ENCODE data around the gene SMPD3. TPM values are rescaled to one million over a fixed set of nuclear protein-coding genes. Genes with fewer than 3 reads are reported as not detected.

The SMPD3 gene
- polyA plus RNA-seq, 4 donors, result 1.1 to 2.7 (median 1.2) TPM

- no peak for DNase-seq (ENCODE audit: low read depth in 4 of 4, low spot score in 3 of 4)
These were observed 62.9 kb downstream of the SMPD3 start for GRCh38 chr16:68385371-68385770.

GRCh38 chr16:68384288-68385161 is 63.8 kb downstream of the SMPD3 start:
- no peak for DNase-seq (ENCODE audit: low read depth in 4 of 4, low spot score in 3 of 4)

GRCh38 chr16:68383858-68384257 is 64.5 kb downstream of the SMPD3 start:
- no peak for DNase-seq (ENCODE audit: low read depth in 4 of 4, low spot score in 3 of 4)

GRCh38 chr16:68382296-68382718 is 66.0 kb downstream of the SMPD3 start:
- no peak for DNase-seq (ENCODE audit: low read depth in 4 of 4, low spot score in 3 of 4)

GRCh38 chr16:68381363-68381724 is 67.0 kb downstream of the SMPD3 start:
- no peak for DNase-seq (ENCODE audit: low read depth in 4 of 4, low spot score in 3 of 4)

- no peak for DNase-seq (ENCODE audit: low read depth in 4 of 4, low spot score in 3 of 4)
These were observed 67.5 kb downstream of the SMPD3 start for GRCh38 chr16:68380676-68381362.

GRCh38 chr16:68380348-68380670 is 68.0 kb downstream of the SMPD3 start:
- DNase-seq (ENCODE audit: low read depth in 4 of 4, low spot score in 3 of 4), result no peak

- DNase-seq (ENCODE audit: low read depth in 4 of 4, low spot score in 3 of 4), result no peak
These were observed 68.6 kb downstream of the SMPD3 start for GRCh38 chr16:68379472-68380347.

- no peak for DNase-seq (ENCODE audit: low read depth in 4 of 4, low spot score in 3 of 4)
These were observed 69.6 kb downstream of the SMPD3 start for GRCh38 chr16:68378436-68379415.

- no peak for DNase-seq (ENCODE audit: low read depth in 4 of 4, low spot score in 3 of 4)
These were observed 70.5 kb downstream of the SMPD3 start for GRCh38 chr16:68377667-68378393.

- DNase-seq (ENCODE audit: low read depth in 4 of 4, low spot score in 3 of 4), result no peak
These were observed 71.1 kb downstream of the SMPD3 start for GRCh38 chr16:68377221-68377620.

- no peak for DNase-seq (ENCODE audit: low read depth in 4 of 4, low spot score in 3 of 4)
These were observed 71.7 kb downstream of the SMPD3 start for GRCh38 chr16:68376590-68376989.

- no peak for DNase-seq (ENCODE audit: low read depth in 4 of 4, low spot score in 3 of 4)
These were observed 72.3 kb downstream of the SMPD3 start for GRCh38 chr16:68375801-68376536.

- no peak for DNase-seq (ENCODE audit: low read depth in 4 of 4, low spot score in 3 of 4)
These were observed 73.2 kb downstream of the SMPD3 start for GRCh38 chr16:68374961-68375660.

GRCh38 chr16:68374246-68374805 is 74.0 kb downstream of the SMPD3 start:
- DNase-seq (ENCODE audit: low read depth in 4 of 4, low spot score in 3 of 4), result no peak

GRCh38 chr16:68373528-68374245 is 74.6 kb downstream of the SMPD3 start:
- no peak for DNase-seq (ENCODE audit: low read depth in 4 of 4, low spot score in 3 of 4)

- no peak for DNase-seq (ENCODE audit: low read depth in 4 of 4, low spot score in 3 of 4)
These were observed 75.5 kb downstream of the SMPD3 start for GRCh38 chr16:68372806-68373205.

Measured in left renal pelvis (tissue), 4 donors.